NB4 (cell line): Measurements from ENCODE around the gene GOLT1A.

Source experiments
- POLR2A ChIP-seq: IDR thresholded peaks from 2 replicates; pipeline ENCODE4 v1.6.1; 2011; ENCODE audit warnings: mild to moderate bottlenecking; ENCODE audit not compliant: insufficient read length; ENCODE audit errors: extremely low read depth
- TF ChIP-seq, protein P1 (sequence below): IDR thresholded peaks from one replicate; pipeline ENCODE4 v1.5.1; 2012; ENCODE audit warnings: low read depth, low read length
- TF ChIP-seq, protein P2 (sequence below): IDR thresholded peaks from 2 replicates; pipeline ENCODE4 v1.6.1; 2011; ENCODE audit warnings: low read depth, low read length

DNA sequence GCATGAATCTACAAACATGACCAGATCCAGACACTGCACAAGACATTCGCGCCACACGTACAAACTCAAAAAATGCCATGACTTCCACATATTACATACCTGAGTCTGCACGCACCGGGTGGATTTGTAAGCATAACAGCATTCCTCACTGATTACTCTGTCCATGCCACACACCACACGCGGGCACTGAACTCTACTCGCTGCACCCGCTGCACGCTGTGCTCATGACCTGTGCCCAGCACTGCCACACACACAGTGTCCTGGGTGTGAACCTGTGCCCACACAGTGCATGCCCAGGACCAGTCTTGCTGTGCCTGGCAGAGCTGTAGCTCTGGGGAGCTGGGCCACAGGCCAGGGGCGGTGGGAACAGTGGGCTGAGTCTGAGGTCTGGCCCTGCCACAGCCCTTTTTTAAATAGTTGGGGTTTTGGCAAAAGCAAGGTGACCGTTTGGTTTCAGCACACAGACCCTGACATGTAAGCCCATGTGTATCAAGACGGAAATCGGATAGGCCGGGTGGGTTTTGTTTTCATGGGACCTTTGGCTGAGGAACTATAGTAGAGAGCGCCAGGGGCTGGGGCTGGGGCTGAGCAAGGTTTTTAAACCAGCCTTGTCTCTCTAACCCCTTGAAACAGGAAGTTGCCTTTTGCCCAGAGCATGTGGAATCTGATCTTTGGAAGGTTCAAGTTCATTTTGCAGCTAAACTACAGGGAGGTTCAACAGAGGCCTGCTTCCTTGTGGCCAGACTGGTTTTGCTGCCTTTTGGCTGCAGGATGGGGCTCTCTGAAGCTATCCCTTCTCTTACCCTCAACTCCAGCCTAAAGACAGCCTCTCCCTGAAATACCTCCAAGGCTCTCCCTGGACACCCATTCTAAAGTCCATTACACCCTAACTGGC is 12.3 kb upstream of the GOLT1A start:
- TF ChIP-seq, protein P1, sequence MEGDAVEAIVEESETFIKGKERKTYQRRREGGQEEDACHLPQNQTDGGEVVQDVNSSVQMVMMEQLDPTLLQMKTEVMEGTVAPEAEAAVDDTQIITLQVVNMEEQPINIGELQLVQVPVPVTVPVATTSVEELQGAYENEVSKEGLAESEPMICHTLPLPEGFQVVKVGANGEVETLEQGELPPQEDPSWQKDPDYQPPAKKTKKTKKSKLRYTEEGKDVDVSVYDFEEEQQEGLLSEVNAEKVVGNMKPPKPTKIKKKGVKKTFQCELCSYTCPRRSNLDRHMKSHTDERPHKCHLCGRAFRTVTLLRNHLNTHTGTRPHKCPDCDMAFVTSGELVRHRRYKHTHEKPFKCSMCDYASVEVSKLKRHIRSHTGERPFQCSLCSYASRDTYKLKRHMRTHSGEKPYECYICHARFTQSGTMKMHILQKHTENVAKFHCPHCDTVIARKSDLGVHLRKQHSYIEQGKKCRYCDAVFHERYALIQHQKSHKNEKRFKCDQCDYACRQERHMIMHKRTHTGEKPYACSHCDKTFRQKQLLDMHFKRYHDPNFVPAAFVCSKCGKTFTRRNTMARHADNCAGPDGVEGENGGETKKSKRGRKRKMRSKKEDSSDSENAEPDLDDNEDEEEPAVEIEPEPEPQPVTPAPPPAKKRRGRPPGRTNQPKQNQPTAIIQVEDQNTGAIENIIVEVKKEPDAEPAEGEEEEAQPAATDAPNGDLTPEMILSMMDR, result no peak
- TF ChIP-seq POLR2A, result no peak
- TF ChIP-seq, protein P2, sequence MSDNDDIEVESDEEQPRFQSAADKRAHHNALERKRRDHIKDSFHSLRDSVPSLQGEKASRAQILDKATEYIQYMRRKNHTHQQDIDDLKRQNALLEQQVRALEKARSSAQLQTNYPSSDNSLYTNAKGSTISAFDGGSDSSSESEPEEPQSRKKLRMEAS, result no peak
